HL-60 (cell line): ENCODE results near the gene CLN6.

Experiments used
- POLR2AphosphoS5 ChIP-seq: IDR thresholded peaks from 2 replicates; pipeline ENCODE4 v1.6.1; 2012; ENCODE audit warnings: low read depth
- REST ChIP-seq: IDR thresholded peaks from 2 replicates; pipeline ENCODE4 v1.6.1; 2012; ENCODE audit warnings: low read depth; ENCODE audit not compliant: insufficient replicate concordance
- TF ChIP-seq, protein P1 (sequence below): IDR thresholded peaks from one replicate; pipeline ENCODE4 v1.5.1; 2011; ENCODE audit warnings: low read length, control low read depth, inconsistent platforms; ENCODE audit not compliant: insufficient read depth

DNA sequence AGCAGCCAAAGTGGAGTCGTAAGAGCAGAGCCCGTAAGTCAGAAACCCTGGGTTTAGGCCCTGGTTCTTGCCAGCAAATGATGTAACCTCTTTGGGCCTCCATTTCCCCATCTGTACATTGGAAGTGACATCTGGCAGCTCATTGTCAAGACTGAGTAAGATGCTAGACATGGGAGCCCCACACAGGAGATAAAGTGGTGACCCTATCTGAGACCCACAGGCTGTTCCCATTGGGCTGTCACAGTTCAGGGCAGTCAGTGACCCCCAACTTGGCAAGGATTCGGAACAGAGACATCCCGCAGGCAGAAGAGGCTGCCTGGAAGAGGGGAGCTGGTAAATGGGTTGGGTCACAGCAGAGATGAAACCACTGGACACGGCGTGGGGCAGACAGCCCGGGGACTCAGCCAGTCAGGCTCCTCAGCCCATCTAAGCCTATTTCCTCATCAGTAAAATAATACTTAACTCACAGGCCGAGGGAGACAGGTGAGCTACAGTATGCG, 1.8 kb downstream of the CLN6 start:
- TF ChIP-seq, protein P1, sequence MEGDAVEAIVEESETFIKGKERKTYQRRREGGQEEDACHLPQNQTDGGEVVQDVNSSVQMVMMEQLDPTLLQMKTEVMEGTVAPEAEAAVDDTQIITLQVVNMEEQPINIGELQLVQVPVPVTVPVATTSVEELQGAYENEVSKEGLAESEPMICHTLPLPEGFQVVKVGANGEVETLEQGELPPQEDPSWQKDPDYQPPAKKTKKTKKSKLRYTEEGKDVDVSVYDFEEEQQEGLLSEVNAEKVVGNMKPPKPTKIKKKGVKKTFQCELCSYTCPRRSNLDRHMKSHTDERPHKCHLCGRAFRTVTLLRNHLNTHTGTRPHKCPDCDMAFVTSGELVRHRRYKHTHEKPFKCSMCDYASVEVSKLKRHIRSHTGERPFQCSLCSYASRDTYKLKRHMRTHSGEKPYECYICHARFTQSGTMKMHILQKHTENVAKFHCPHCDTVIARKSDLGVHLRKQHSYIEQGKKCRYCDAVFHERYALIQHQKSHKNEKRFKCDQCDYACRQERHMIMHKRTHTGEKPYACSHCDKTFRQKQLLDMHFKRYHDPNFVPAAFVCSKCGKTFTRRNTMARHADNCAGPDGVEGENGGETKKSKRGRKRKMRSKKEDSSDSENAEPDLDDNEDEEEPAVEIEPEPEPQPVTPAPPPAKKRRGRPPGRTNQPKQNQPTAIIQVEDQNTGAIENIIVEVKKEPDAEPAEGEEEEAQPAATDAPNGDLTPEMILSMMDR = no peak
- TF ChIP-seq REST = no peak
- no peak for TF ChIP-seq POLR2AphosphoS5
